GM12872 (cell line): Measurements from ENCODE around the gene ALG8.

ENCODE experiments used
- TF ChIP-seq, protein P1 (sequence below): IDR thresholded peaks from 3 replicates; pipeline ENCODE4 v1.5.1; 2011; ENCODE audit warnings: low read depth, mild to moderate bottlenecking, low read length, moderate library complexity; ENCODE audit not compliant: insufficient read depth

Gene ALG8

DNA sequence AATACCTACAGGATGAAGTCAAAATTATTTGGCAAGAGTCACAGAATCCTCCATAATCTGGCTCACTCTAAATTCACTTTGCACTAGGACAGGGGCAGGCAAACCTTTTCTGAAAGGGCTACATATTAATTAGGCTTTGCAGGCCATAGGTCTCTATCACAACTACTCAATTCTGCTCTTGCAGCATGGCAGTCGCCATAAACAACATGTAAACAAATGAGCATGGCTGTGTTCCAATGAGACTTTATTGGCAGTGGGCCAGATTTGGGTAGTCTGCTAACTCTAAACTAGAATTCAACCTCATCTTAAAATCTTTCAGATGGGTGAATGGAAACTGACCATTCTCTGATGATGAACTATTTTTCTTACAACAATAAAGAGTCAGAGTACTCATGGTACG, 70.0 kb downstream of the ALG8 start:
- TF ChIP-seq, protein P1, sequence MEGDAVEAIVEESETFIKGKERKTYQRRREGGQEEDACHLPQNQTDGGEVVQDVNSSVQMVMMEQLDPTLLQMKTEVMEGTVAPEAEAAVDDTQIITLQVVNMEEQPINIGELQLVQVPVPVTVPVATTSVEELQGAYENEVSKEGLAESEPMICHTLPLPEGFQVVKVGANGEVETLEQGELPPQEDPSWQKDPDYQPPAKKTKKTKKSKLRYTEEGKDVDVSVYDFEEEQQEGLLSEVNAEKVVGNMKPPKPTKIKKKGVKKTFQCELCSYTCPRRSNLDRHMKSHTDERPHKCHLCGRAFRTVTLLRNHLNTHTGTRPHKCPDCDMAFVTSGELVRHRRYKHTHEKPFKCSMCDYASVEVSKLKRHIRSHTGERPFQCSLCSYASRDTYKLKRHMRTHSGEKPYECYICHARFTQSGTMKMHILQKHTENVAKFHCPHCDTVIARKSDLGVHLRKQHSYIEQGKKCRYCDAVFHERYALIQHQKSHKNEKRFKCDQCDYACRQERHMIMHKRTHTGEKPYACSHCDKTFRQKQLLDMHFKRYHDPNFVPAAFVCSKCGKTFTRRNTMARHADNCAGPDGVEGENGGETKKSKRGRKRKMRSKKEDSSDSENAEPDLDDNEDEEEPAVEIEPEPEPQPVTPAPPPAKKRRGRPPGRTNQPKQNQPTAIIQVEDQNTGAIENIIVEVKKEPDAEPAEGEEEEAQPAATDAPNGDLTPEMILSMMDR: no peak

DNA sequence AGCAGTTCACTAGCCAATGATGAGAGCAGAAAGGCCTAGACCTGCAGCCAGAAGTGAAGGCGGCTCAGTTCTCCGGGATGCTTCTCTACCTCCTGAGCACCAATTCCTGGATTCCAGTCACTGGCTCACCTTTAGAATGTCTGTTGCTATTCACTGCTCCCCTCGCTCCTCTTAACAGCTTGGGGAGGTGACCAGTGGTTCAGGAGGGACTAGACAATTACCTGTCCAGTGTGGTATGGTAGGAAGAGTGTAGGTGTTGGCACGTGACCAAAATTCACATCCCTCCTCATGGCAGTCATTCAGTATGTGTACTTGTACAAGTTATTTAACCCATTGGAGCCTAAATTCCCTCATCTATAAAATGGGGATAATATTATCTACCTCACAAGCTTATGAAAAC, 71.7 kb downstream of the ALG8 start:
- TF ChIP-seq, protein P1: no peak

DNA sequence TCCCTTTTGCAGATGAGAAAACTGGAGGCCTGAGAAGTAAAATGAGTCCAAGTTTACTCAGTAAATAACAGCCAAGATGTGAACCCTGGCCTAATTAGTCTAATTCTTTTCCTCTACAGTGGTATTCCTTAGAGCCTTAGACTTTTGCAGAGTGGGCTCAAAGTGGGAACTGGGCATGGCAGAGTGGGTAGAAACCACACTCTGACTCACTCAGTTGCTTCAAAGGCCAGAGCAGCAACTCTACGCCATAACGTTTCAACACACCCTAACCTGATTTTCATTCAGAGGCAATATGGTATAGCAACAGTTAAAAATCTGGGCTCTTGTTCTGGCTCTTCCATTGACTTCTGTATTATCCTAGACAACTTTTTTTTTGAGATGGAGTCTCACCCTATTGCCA, 73.0 kb downstream of the ALG8 start:
- TF ChIP-seq, protein P1: no peak

DNA sequence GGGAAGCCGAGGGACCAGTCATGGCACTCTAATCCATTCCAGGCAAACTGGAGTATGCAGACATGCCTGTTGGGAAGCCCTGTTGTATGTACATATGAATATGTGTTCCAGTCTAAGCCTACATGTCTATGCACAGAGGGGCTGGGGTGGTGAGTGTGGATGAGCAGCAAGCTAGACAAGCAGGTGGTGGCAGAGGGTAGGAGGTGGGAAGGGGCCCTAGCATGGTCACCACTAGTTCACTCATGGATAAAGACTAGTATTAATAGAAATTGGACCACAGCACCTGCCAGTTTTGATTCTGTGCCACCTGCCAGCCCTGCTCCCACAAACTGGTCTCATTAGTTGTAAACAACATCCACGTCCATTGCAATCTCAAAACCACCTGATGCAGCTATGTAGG, 74.2 kb downstream of the ALG8 start:
- TF ChIP-seq, protein P1: no peak

DNA sequence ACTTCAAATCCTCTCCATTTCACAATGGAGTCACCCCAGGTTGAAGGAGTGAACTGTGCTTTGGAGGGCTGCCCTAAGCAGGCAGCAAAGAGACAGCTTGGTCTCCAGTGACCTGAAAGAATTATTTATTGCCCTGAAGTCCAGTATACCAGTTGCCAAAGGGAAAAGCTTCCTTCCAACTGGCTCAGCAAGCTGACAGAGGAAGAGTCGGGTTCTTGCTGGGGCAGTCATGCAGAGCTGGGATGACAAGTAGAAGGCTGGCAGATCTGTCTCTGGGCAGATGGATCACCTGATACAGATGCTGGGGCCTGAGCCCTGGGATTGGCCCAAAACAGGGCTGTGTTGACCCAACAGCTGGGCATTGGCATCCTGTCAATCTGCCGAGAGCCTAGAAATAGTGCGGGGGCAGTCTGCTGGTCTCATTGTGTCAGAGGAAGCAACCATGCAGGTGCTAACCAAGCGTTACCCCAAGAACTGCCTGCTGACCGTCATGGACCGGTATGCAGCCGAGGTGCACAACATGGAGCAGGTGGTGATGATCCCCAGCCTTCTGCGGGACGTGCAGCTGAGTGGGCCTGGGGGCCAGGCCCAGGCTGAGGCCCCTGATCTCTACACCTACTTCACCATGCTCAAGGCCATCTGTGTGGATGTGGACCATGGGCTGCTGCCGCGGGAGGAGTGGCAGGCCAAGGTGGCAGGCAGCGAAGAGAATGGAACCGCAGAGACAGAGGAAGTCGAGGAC, 75.8 kb downstream of the ALG8 start, which contains the start of gene THRSP:
Gene THRSP, plus strand, starts transcription at position 422 of the 742 bp plus-strand sequence. Its CDS starts 21 bp downstream, at position 443.
- TF ChIP-seq, protein P1: no peak

DNA sequence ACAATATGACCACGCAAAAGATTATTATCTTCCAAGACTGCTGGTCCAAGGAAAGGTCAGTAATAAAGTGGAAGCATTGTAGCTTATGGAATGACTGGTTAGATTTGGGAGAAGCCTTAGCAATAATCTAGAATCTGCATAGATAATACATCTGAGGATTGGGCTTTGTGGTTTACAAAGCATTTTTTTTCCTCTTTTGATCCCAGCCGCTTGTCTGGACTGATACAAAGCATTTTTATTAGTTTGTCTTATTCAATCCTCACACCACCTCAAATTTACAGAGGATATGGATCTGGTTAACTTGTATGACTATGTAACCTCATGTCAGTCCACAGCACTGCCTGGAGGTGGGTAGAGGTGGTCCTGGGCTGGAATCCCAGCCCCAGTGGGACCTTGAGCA, 76.8 kb downstream of the ALG8 start:
- TF ChIP-seq, protein P1: no peak

DNA sequence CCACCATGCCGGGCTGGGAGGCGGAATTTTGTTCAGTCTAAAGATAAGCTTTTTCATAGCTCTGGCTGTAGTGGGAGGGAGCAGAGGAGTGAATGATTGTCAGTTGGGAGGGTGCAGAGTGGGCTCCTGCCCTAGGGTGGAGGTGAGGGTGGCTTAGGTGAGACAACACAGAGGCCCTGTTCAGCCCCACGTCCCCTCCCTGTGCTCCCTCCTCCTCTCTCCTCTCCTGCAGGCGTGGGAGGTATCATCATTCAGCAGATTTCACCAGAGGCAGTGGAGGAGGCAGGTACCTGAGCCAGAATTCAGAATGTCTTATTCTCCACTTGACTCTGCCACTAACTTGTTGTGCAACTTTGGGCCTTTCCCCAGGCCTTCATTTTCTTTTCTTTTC, 77.5 kb downstream of the ALG8 start:
- TF ChIP-seq, protein P1: no peak
